ENCODE results near the gene DNAI4.

DNA sequence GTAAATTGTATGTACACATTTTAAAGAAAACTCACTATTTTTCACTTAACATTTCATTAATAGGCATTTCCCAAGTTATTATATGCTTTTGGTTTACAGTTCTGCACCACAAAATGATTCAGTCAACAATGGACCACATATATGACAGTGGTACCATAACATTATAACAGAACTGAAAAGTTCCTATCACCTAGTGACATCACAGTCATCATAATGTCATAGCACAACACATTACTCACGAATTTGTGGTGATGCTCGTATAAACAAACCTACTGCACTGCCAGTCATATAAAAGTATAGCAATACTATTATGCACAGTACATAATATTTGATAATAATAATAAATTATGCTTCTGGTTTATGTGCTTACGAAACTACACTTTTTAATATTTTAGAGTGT lies 30.9 kb downstream of the DNAI4 start:
- no peak for TF ChIP-seq CTCF (IDR thresholded peaks at IDR 0.05)
- no peak for TF ChIP-seq POLR2A (IDR thresholded peaks at IDR 0.05)

Measured in Peyer's patch (tissue), 4 donors.